ENCODE data around the gene HRK. TPM values are rescaled to one million over a fixed set of nuclear protein-coding genes. Genes with fewer than 3 reads are reported as not detected.

The HRK gene
- total RNA-seq, 2 donors from 2014 or later: not detected

DNA sequence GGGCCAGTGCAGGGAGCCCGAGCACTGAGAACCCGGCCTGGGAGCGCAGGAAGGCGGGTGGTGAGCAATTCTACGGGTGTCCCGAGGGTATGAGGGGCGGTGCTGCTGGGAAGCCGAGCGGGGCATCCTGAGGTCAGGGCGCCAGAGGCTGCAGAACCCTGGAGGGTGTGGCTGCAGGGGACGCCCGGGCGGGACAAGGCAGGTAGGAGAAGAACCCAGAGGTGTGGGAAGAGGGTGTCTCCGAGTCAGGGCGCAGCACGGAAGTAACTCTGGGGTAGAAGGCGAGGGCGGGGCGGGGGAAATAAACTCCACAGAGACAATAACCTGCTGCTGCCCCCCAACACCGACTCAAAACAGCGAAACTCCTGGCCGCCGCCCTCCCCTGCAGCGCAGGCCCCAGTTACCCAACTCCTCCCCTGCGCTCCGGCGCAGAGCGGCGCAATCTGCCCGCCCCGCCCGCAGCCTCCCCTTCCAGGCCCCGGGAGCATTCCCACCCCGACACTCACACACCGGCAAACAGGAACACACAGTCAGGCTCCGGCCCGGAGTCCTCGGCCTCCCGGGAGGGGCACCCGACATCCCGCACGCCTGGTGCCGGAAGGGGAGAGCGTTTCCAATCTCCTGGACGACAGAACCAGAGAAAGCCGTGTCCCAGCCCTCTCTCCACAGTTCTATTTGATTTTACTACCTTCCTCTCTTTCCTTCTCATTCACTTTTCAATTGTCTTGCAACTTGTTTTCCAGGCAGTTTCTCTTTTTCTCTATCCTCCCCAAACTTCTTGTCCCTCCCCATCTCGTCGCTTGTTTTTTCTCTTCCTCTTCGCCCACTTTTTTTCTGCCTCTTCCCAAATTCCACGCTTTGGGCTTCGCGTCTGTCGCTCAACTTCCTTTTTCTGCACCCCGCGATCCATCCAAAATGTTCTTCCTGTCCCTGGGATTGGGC lies 2.4 kb downstream of the HRK start:
- intact Hi-C loops (cut with DNase I): no loop called here
- DNase-seq (ENCODE audit: low spot score): no peak

DNA sequence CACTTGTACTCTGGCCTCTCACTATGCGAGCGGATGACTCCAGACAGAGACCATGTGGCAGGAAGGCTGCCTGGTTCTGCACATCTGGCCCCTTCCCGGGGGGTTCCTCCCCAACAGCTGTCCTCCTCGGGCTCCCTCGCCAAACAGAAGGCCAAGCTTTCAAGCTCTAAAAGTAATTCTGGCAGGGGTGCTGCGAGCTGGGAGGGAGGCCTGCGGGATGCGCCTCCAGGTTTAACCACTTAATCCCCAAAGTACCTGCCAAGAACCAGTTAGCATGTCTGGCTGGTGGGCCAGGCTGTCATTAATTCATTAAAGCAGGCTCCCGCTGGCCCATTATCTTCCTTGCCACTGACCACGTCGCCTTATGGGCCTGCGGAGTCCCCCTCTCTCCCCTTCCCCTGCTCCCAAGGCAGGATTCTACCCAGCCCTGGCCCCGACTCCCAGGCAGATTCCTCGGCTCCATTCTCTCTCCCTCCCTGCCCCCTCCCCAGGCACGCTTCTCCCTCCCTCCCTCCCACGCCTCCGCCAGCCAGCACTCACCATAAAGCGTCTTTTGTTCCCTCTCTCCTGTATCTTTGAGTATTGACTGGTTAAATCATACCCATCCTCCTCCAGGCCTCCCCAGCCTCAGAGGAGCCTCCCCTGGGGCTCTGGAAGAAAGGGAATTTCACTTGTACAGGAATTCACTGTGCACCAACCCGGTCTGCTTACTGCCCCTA lies 4.9 kb downstream of the HRK start:
- DNase-seq (ENCODE audit: low spot score): peak; percentile 70
- intact Hi-C loops (cut with DNase I): no loop called here

DNA sequence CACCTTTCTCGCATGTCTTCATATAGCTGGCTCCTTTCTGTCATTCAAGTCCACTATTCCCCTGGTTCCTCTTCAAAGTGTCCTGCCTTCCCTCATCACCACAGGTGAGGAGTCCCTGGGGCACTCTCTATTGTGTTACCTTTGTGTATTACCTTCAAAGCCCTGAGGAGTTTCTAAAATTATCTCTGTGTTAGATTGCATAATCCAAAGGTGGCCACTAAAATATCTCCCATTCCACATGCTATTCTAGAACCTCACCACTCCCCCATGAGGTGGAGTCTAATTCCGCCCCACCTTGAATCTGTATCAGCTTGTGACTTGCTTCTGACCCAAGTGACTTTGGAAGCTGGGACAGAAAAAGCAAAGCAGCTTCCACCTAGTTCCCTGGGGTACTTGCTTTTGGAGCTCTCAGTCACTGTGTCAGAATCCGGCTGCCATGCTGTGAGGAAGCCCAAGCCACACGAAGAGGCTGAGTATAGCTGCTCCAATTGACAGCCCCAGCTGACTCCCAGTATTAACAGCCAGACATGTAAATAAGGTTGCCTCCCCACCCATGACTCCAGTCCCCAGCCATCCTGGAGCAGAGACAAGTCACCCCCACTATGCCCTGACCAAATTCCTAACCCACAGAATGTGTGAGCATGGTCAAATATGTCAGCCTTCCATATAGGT lies 6.8 kb downstream of the HRK start:
- intact Hi-C loops (cut with DNase I): no loop called here

DNA sequence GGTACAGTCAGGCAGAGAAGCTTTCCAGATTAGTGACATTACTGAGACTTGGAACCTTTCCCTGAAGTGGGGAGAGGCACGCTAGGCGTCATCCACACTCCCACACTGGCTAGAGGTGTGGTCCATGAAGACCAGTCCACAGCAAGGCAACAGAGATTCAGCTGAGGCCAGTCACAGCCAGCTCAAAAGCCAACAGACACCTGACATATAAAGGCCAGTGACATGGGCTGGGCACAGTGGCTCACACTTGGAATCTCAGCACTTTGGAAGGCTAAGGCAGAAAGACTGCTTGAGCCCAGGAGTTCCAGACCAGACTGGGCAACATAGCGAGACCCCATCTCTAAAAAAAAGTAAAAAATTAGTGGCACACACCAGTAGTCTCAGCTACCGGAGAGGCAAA lies 10.9 kb downstream of the HRK start:
- intact Hi-C loops (cut with DNase I): no loop called here
- no peak for DNase-seq (ENCODE audit: low spot score)

More for the DNA sequence above, 6.8 kb downstream of the HRK start:
- no peak for DNase-seq (ENCODE audit: low spot score)

DNA sequence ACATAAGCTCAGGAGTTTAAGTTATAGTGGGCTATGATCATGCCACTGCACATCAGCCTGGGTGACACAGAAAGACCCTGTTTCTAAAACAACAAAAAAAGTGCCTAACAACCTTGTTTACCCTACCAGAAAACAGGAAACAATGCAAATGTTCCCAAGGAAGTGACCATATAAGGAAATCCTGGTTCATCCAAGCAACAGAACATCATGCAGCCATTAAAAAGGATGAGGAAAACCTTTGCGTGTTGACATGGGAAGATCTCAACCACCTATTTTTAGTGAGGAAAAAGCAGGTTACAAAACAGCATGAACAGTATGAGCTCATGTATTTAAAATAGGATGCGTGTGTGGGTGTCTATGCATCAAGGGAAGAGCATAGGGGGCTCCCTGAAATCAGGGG lies 13.7 kb downstream of the HRK start:
- no peak for DNase-seq (ENCODE audit: low spot score)
- intact Hi-C loops (cut with DNase I): no loop called here

DNA sequence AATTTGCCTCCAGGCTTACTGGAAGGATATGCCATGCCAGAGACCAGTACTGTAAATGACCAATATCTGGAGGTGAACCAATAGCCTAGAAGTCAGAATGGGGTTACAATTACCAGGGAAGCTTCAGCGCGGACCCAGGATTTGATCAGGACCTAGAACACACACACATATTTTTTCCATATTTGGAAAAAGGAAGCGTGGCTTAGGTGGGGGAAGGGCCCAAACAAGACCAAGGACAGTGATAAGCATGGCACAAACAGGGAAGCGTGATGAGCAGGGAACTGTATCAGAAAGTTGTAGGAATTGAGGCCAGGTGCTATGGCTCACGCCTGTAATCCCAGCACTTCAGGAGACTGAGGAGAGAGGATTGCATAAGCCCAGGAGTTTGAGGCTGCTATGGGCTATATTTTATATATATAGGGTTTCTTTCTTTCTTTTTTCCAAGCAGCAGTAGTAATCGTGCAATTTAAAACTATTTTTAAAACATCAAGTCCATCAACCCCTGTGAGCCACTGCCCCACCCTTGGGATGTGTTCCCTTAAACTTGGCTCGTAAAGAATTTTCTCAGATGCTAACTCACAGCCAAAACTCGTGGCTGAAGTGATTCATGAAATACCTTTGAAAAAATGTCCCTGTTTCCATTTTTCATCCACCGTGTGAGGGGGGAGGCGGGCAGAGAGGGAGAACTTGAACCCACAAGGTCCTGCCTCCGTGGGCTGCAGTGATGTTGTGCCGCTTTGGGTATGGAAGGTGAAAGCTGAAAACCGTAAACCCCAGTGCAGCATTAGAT lies 16.7 kb downstream of the HRK start:
- DNase-seq (ENCODE audit: low spot score): no peak
- intact Hi-C loops (cut with DNase I): no loop called here

DNA sequence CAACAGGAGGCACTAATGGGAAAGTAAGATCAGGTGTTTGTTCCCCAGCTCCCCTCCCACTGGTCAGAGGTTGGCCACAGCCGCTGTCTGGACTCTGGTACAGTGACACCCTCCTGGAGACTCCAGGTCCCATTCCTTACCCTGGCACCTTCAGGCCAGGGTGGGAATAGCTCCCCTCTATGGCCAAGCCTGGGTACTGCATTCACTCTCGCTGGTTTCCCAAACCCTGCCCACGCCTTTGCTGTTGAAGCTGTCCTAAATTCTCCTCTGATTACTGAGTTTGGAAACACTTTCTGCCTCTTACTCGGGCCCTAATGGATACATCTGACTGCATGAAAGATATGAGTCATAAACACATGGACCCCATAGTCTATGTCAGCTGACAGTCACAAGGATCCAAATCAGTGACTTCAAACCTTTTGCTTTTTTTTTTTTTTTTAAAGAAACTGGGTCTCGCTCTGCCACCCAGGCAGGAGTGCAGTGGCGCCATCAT lies 17.9 kb downstream of the HRK start:
- DNase-seq (ENCODE audit: low spot score): no peak
- intact Hi-C loops (cut with DNase I): no loop called here

DNA sequence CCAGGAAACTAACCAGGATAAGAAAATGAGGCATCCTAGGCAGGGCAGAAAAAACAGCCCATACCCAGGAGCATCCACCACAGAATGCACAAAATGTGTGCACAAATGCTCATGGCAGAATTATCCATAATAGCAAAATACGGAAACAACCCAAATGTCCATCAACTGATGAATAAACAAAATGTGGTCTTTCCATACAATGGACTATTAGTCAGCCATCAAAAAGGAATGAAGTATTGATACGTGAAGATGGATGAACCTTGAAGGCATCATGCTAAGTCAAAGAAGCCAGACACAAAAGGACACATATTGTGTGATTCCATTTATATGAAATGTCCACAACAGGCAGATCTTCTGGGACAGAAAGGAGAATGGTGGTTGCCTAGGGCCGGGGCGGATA lies 19.1 kb downstream of the HRK start:
- intact Hi-C loops (cut with DNase I): no loop called here
- no peak for DNase-seq (ENCODE audit: low spot score)

DNA sequence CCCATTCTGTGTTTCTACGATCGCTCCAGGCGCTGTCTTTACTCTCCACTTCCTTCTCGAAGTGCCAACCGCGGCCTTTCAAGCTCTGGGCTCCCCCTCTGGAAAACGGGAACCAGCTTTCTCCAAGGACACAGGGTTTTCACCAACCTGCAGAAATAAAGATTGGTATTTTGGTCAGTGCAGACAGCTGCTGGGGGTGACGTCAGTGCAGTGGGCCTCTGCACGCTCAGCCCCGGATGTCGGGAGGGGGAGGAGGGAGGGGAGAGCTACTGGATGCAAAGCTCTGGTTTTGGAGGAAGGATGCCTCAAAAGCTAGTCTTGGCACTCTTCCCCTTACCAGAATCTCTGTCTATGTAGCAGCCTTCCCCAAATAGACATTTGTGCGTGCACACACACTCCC lies 19.9 kb downstream of the HRK start:
- intact Hi-C loops (cut with DNase I): no loop called here
- DNase-seq (ENCODE audit: low spot score): no peak

DNA sequence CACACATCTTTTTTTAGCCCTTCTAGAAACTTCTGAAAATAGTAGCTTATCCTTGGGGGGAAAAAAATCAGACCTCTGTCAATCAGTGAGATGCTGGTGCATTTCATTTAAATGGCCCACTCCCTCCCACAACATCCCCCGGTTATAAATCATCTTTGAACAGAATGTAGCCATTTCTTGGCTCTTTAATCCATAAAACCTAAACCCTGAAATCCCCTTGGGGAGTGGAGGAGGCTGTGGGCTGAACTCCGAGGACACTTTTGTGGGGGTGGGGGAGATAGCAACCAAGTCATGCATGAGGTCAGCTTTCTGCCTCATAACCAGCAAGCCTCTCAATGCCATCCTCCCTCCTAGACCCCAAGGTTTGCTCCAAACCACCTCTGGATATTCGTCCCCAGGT lies 21.0 kb downstream of the HRK start:
- intact Hi-C loops (cut with DNase I): no loop called here
- DNase-seq (ENCODE audit: low spot score): no peak

DNA sequence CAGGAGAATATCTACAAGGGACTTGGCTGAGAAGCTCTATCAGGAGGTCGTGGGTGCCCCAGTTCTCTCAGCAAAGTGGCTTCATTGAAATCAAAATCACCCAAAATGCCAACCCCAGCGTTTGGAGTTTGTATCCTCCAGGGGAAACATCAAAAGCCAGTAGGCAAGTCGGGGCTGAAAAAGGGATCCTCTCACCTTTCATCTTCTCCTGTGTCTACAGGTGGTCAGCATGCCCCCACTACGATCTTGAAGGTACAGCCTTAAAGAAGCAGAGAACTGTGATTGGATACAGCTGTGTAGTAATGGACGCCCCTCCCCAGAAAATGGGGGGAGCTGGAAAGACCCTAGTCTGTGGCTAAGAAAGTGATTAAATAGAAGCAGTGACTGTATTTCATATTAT lies 22.2 kb downstream of the HRK start:
- intact Hi-C loops (cut with DNase I): no loop called here

DNA sequence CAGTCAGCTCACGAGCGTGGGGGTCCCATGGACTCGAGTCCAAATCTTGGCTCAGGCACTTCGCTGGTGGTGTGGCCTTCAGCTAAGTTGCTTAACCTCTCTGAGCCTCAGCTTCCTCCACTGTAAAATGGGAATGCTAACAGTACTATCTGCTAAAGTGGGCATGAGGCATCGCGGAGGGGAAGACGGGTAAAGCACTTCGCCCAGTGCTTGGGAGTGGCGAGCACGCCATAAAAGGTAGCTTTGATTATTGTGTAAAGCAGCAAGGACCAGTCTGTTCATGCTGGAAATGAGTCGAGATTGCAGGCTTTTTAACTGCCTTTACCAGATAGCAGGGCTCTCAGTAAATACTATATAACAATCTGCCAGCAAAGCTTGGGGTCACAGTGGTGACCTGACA lies 24.5 kb downstream of the HRK start:
- no peak for DNase-seq (ENCODE audit: low spot score)
- intact Hi-C loops (cut with DNase I): no loop called here

More for the DNA sequence above, 22.2 kb downstream of the HRK start:
- DNase-seq (ENCODE audit: low spot score): no peak

DNA sequence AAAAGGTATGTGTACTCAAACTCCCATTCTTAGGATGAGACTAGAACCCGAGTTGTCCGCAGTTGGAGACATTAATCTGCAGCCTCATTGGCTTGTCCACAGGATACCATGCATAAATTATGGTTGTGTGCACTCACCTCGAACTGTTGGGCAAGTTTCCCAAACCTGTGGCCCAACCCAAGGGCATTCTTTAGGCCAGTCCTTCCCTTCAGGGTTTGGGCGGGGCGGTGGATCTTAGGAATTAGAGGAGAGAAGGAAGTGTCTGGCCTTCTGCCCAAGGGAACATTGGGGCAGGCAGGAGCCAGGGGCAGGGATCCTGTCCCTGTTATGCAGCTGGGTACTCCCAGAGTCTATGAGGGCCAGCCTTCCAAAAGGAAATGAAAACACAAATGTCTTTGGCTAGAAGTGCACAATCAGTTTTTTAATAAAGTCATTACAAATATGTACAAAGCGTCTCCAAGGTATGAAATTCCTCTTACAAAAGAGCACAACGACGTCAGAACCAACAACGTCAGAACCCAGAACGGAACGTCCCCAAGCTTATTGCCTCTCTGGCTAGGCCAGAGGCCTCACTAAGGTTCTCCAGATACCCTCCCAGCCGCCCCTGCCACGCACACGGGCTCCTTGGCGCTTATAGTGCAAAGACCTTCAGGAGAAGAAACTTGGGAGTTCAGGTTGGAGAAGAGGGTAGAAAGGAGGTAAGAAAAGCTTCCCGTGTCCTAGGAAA lies 25.3 kb downstream of the HRK start:
- intact Hi-C loops (cut with DNase I): no loop called here
- no peak for DNase-seq (ENCODE audit: low spot score)

DNA sequence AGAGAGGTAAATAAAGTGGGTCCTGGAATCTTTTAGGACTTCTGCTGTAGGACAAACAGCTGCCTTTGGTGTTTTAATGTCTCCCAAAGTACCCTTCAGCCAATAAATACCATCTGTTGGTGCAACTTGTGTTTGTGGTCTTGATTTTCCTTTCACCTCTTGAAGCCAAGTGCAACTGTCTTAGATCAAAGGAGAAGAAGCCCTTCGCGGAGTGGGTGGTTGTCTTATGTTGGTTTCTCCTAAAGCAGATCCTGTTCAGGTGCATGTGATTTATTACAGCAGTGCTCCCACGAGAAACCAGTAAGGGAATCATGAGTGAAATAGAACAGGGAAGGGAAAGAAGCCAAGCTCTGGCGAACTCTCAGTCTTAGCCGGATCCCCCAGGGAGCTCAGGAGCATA lies 27.7 kb downstream of the HRK start:
- intact Hi-C loops (cut with DNase I): no loop called here

DNA sequence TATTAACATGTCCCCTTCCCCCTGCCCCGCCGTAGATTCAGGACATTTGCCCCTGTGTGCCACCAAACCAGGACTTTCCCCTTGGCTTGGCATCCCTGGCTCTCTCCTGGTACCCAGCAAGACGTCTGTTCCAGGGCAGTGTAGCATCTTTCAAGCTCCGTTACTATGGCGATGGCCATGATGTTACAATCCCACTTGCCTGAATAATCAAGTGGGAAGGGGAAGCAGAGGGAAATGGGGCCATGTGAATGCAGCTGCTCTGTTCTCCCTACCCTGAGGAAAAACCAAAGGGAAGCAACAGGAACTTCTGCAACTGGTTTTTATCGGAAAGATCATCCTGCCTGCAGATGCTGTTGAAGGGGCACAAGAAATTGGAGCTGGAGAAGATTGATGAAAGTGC lies 28.9 kb downstream of the HRK start:
- DNase-seq (ENCODE audit: low spot score): no peak
- intact Hi-C loops (cut with DNase I): no loop called here

More for the DNA sequence above, 27.7 kb downstream of the HRK start:
- DNase-seq (ENCODE audit: low spot score): no peak

DNA sequence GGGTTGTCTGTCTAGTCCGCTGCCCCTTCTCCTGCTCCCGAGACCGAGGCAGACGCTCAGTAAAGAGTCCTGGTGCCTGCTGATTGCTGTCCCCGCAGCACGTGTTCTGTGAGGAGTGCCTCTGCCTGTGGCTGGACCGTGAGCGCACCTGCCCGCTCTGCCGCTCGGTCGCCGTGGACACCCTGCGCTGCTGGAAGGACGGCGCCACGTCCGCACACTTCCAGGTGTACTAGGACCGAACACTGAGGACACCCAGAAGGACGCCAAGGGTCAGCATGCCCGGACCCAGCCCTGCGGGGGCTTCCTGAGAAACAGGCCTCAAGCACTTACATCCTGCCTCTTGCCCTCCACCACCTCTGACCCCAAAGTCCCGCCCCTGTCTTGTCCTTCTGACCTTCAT lies 32.0 kb downstream of the HRK start:
- peak; percentile 67 for DNase-seq (ENCODE audit: low spot score)
- intact Hi-C loops (cut with DNase I): no loop called here

DNA sequence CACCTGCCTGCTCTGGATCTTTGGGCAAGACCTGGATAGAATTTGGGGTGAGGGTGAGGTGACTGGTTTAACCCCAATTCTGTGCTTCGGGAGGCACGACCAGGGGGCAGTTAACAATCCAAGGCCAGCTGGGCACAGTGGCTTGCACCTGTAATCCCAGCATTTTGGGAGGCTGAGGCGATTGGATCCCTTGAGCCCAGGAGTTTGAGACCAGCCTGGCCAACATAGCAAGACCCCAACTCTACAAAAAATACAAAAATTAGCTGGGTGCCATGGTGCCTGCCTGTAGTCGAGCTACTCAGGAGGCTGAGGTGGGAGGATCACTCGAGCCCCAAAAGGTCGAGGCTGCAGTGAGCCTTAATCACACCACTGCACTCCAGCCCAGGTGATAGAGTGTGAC lies 38.2 kb downstream of the HRK start:
- intact Hi-C loops (cut with DNase I): no loop called here

DNA sequence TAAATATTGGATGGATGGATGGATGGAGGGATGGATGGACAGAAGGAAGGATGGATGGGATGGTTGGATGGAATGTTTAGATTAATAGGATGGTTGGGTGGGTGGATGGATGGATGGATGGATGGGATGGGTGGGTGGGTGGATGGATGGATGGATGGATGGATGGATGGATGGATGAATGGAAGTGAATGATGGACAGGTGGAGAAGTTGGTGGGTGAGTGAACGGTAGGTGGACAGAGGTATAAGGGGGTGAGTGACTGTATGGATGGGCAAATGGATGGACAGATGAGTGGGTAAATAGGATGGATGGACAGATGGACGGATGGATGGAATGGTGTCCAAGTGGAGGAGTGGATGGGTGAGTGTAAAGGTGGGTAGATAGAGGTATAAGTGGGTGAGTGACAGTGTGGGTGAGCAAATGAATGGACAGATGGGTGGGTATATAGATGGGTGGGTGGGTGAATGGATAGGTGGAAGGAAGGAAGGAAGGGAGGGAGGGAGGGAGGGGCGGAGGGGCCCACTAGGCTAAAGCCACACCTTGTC lies 41.9 kb downstream of the HRK start:
- no peak for DNase-seq (ENCODE audit: low spot score)
- intact Hi-C loops (cut with DNase I): no loop called here

More for the DNA sequence above, 38.2 kb downstream of the HRK start:
- no peak for DNase-seq (ENCODE audit: low spot score)

All from posterior vena cava (tissue), 2 donors.